RWPE2 (cell line): ENCODE results near the gene EGFR.

Experiments
- ATAC-seq: fragments of 200-7000 bp; cut with Tn5 transposase; 3 replicates; pipeline ENCODE4 v1.9.1; 2021; ENCODE audit warnings: low read depth
- DNase-seq: peaks from one replicate; pipeline ENCODE4 v3.0.0-alpha.2; 2020; ENCODE audit warnings: low spot score
- H3K27ac ChIP-seq: fragments of 450-650 bp; 2 replicates; pipeline ENCODE4 v1.5.1; 2017; ENCODE audit warnings: mild to moderate bottlenecking; ENCODE audit not compliant: poor library complexity, severe bottlenecking
- H3K27me3 ChIP-seq: fragments of 250-450 bp; sonication (Bioruptor Pico); 2 replicates; pipeline ENCODE4 v1.5.1; 2021; ENCODE audit warnings: mild to moderate bottlenecking, moderate library complexity; ENCODE audit not compliant: insufficient read depth, poor library complexity, severe bottlenecking
- H3K36me3 ChIP-seq: fragments of 250-450 bp; sonication (Bioruptor Pico); 2 replicates; pipeline ENCODE4 v1.5.1; 2020; ENCODE audit warnings: low read depth, mild to moderate bottlenecking, moderate library complexity
- H3K4me1 ChIP-seq: fragments of 250-450 bp; sonication (Bioruptor Pico); 2 replicates; pipeline ENCODE4 v1.5.1; 2021; ENCODE audit warnings: mild to moderate bottlenecking, moderate library complexity; ENCODE audit not compliant: insufficient read depth, poor library complexity, severe bottlenecking
- H3K4me3 ChIP-seq: fragments of 250-450 bp; sonication (Bioruptor Pico); 2 replicates; pipeline ENCODE4 v1.5.1; 2021; ENCODE audit warnings: mild to moderate bottlenecking, moderate library complexity; ENCODE audit not compliant: severe bottlenecking
- H3K9me3 ChIP-seq: fragments of 250-450 bp; sonication (Bioruptor Pico); 2 replicates; pipeline ENCODE4 v1.5.1; 2021; ENCODE audit warnings: mild to moderate bottlenecking, moderate library complexity; ENCODE audit not compliant: severe bottlenecking
- TF ChIP-seq, protein P1 (sequence below): fragments of 450-650 bp; IDR thresholded peaks from one replicate; pipeline ENCODE4 v1.5.1; 2017; ENCODE audit warnings: mild to moderate bottlenecking, moderate library complexity; ENCODE audit not compliant: poor library complexity, severe bottlenecking

Gene EGFR

DNA sequence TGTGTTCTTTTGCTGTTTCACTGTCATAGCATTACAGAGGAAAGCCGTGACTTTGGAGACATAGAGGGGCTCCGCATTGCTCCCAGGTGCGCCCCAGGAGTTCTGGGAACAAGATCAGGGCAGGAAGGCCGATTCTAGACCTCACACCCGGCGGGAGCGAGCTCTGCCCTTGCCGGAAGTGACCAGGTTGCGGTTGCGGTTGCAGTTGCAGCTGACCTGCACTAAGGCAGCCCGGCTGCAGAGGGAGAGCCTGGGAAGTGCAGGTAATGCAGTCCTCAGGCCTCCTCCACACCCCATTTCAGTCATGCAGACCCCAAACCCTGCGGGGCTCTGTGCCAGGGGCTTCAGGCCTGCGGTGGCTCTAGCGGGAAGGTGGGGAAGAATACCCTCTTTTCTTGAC lies 216.3 kb downstream of the EGFR start:
- Histone ChIP-seq H3K27me3 (peaks cover 5% of the 10 kb centered on the region), H3K9me3 (no peaks in the 10 kb centered on the region), H3K4me3 (no peak overlapping the region), H3K36me3 (no peaks in the 10 kb centered on the region), H3K27ac (no peak overlapping the region), H3K4me1 (no peaks in the 10 kb centered on the region)
- DNase-seq, result no peak
- ATAC-seq, result no peak
- TF ChIP-seq, protein P1, sequence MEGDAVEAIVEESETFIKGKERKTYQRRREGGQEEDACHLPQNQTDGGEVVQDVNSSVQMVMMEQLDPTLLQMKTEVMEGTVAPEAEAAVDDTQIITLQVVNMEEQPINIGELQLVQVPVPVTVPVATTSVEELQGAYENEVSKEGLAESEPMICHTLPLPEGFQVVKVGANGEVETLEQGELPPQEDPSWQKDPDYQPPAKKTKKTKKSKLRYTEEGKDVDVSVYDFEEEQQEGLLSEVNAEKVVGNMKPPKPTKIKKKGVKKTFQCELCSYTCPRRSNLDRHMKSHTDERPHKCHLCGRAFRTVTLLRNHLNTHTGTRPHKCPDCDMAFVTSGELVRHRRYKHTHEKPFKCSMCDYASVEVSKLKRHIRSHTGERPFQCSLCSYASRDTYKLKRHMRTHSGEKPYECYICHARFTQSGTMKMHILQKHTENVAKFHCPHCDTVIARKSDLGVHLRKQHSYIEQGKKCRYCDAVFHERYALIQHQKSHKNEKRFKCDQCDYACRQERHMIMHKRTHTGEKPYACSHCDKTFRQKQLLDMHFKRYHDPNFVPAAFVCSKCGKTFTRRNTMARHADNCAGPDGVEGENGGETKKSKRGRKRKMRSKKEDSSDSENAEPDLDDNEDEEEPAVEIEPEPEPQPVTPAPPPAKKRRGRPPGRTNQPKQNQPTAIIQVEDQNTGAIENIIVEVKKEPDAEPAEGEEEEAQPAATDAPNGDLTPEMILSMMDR, result no peak

DNA sequence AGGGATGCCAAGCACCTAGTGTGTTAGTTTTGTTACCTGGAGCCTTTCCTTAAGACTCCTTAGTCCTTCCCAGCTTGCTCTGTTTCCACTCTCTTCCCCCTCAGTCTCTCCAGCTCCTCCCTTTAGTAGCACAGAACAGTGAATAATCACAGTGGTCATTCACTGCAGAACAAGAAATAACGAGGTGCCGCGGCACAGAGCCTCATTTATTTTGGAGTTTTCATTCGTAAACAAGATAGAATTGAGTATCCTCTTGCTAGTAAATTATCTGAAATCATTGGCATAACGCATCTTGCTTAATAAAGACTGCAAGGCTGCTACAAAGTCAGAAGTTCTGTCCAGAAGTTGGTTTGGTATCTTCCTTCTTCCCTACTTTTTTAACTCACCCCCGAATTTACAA lies 217.0 kb downstream of the EGFR start:
- no peak for ATAC-seq
- Histone ChIP-seq H3K27me3 (peaks cover 5% of the 10 kb centered on the region), H3K4me3 (no peak overlapping the region)

DNA sequence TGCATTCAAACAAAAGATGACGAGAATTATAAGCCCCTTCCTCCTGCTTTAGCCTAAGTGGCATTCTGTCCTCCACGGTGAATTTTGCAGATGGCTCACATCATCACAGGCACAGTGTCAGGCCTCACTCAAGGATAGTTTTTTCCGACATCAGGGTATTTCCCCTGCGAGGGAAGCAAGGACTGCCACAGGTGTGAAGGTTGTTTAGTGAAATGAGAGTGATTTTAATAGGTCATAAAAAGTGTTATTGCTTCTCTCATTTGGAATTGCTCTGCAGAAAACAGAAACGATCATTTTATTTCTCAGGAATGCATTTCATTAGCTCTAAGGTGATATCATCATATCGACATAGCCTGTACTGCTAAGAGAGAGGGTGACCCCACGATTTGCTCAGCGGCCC lies 217.7 kb downstream of the EGFR start:
- H3K27me3 ChIP-seq, result peaks cover 5% of the 10 kb centered on the region

More for the DNA sequence above, 217.0 kb downstream of the EGFR start:
- Histone ChIP-seq H3K27ac (no peak overlapping the region), H3K9me3 (no peaks in the 10 kb centered on the region), H3K36me3 (no peaks in the 10 kb centered on the region), H3K4me1 (no peaks in the 10 kb centered on the region)
- TF ChIP-seq, protein P1, result no peak
- DNase-seq, result no peak

DNA sequence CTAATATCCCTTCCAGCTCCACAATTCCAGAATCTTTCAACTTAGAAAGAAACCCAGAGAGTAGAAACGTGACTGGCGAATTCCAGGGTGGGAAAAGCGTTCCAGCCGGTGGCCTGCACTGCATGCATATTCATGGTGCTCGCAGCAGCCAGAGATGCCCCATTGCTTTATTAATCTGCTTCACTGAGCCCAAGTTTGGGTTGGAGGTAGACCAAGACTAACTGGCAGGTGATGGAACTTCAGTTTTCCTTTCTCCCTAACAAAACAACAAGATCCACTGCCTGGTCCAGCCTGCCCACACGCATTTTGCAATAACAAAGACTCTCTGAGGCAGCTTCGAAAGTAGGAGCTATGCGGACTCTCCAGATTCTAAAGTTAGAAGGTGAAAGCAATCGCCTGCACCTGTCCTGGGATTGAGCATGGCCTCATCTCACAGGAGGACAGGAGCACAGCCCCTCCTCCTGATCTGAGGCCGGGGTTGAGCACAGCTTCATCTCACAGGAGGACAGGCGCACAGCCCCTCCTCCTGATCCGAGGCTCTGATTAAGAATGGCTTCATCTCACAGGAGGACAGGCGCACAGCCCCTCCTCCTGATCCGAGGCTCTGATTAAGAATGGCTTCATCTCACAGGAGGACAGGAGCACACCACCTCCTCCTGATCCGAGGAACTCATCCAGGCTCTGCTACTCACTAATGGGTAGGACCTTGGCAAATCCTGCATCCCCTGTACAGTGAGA lies 218.5 kb downstream of the EGFR start:
- ATAC-seq, result no peak
- Histone ChIP-seq H3K9me3 (no peaks in the 10 kb centered on the region), H3K36me3 (no peaks in the 10 kb centered on the region), H3K27ac (no peak overlapping the region), H3K27me3 (peaks cover 5% of the 10 kb centered on the region), H3K4me3 (no peak overlapping the region), H3K4me1 (no peaks in the 10 kb centered on the region)
- DNase-seq, result no peak
- TF ChIP-seq, protein P1, result no peak

More for the DNA sequence above, 217.7 kb downstream of the EGFR start:
- ATAC-seq (no peak), DNase-seq (no peak)
- Histone ChIP-seq H3K4me3 (no peak overlapping the region), H3K9me3 (no peaks in the 10 kb centered on the region), H3K36me3 (no peaks in the 10 kb centered on the region), H3K4me1 (no peaks in the 10 kb centered on the region), H3K27ac (no peak overlapping the region)
- TF ChIP-seq, protein P1, result no peak

DNA sequence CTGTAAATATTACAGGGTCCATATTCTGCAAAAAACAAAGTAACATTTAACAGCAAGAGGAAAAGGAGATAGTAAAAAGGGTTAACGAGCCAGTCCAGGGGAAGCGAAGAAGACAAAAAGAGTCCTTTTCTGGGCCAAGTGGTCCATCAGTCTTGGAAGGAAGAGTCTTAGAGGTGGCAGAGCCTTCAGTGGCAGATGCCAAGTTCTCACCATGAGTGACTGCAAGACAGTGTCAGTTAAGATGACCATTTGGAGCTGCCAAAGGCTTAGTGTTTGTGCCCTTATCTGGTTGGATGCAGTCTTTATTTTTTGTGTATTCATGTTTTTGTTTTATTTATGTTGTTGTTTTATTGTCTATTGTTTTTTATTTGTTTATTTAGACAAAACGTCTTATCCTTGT lies 220.6 kb downstream of the EGFR start:
- no peaks in the 10 kb centered on the region for H3K9me3 ChIP-seq
- DNase-seq, result no peak
- no peak for ATAC-seq
- peaks cover 5% of the 10 kb centered on the region for H3K27me3 ChIP-seq
- H3K27ac ChIP-seq, result no peak overlapping the region
- H3K36me3 ChIP-seq, result no peaks in the 10 kb centered on the region
- TF ChIP-seq, protein P1, result no peak
- H3K4me3 ChIP-seq, result no peak overlapping the region
- H3K4me1 ChIP-seq, result no peaks in the 10 kb centered on the region
